Hepatic stellate cell (primary cell): ENCODE data around the gene SFTPD.
A peak's percentile ranks its signal among the peaks of the same experiment; 100 is the strongest.

Source experiments
- DNase-seq: peaks from one replicate; pipeline ENCODE4 v3.0.0; 2011; ENCODE audit warnings: low spot score

Gene SFTPD

DNA sequence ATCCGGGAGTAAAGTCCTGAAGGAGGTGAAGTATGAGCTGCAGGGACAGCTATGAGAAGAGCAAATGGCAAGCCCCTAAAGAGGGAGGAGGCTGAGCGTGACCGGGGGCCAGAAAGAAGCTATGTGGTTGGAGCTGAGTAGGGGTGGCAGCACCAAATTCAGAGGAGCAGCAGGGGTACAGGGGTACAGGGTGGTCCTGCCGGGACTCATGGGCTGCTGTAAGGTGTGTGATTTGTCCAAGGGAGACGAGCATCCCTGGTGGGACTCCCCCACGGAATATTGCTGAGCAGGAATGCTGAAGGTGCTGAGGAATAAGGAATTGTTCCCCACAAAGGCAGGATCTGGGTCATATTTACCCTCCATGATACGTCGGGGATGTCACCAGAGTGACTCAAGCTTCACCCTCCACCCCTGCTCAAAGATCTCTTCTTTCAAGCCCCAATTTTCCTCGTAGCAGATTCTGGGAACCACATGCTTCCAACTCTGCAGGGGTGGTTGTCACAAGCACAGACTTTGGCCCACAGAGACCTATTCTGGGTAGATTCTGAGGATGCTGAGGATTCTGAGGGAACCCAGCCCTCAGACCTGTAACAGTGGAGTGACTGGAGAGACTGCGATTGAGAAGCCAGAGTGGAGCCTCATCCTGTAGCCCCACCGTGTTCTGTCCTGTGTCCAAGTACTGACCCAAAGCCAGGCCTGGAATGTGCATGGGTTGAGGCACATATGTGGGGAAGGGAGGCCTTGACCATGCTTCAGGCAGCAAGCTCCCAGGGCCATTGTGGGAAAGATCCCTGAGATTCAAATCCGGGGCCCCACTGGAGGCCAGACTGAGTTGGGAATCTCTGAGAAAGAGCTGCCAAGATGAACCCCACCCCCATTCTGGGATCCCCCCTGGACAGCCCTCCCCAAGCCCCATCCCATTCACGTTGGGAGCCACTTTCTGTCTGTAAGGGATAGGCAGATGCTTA, 4.2 kb downstream of the SFTPD start:
- no peak for DNase-seq

- no peak for DNase-seq
Measured at GRCh38 chr10:79943871-79944270, 5.0 kb downstream of the SFTPD start.

- no peak for DNase-seq
Measured at GRCh38 chr10:79942261-79943185, 6.4 kb downstream of the SFTPD start.

DNA sequence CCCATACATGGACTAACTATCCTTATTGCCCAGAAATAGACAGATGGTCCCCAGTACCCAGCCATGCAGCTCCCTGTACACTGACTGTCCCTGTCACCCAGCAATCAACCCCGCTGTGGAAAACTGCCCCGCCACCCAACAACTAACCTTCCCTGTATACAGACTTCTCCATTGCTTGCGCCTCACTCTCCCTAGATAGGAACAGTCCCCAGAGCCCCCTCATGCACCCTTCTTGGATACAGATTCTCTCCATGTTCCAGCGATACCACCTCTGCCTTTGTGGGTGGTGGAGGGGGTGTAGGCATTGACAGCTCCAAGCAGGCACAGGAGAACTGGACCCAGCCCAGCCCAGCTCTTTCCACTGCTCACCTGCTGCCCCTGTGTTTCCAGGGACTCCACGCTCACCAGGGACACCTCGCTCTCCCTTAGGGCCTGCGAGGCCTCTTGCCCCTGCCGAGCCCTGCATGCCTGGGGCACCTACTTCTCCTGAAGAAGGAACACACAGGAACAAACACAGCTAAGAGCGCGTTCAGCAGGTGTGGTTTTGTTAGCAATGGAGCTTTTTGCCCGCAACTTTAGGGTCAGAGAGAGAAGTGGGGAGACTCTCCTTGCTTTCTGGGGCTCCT, 7.2 kb downstream of the SFTPD start:
- DNase-seq = no peak

DNA sequence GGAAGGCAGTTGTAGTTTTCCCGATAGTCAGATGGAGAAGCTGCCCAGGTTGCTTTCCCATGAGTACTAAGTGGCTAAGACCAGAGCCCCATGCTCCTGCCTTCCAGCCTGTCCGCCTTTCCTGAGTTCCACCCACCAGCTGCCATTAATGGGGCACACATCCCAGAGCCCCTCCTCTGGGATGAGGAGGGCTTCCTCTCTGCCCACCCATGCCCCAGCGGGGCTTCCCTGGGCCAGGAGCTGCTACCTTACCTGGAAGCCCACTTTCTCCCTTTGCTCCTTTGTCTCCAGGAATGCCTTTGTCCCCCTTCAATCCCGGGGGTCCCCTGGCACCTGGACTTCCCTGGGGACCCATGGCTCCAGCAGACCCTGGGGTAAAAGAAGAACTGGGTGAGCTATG, 7.8 kb downstream of the SFTPD start:
- no peak for DNase-seq

- no peak for DNase-seq
Measured at GRCh38 chr10:79940431-79940830, 8.5 kb downstream of the SFTPD start.

GRCh38 chr10:79939969-79940368, 8.9 kb downstream of the SFTPD start:
- DNase-seq = no peak

GRCh38 chr10:79938728-79939406, 10.0 kb downstream of the SFTPD start:
- DNase-seq = no peak

DNA sequence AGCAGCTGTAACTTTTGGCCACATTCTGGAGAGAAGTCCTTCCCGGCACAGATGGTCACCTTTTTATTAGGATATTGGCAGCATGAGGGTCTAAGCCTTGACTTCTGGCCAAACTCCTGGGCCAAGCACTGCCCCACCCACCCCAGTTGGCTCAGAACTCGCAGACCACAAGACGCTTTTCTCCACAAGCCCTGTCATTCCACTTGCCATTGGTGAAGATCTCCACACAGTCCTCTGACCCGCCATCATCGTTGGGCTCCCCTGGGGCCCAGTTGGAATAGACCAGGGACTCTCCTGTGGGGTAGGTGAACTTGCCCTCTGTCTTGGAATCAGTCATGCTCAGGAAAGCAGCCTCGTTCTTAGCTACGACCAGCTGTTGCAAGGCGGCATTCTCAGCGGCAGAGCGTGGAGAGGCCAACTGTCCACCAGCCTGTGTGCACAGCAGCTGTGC, 11.2 kb downstream of the SFTPD start:
- DNase-seq = no peak

DNA sequence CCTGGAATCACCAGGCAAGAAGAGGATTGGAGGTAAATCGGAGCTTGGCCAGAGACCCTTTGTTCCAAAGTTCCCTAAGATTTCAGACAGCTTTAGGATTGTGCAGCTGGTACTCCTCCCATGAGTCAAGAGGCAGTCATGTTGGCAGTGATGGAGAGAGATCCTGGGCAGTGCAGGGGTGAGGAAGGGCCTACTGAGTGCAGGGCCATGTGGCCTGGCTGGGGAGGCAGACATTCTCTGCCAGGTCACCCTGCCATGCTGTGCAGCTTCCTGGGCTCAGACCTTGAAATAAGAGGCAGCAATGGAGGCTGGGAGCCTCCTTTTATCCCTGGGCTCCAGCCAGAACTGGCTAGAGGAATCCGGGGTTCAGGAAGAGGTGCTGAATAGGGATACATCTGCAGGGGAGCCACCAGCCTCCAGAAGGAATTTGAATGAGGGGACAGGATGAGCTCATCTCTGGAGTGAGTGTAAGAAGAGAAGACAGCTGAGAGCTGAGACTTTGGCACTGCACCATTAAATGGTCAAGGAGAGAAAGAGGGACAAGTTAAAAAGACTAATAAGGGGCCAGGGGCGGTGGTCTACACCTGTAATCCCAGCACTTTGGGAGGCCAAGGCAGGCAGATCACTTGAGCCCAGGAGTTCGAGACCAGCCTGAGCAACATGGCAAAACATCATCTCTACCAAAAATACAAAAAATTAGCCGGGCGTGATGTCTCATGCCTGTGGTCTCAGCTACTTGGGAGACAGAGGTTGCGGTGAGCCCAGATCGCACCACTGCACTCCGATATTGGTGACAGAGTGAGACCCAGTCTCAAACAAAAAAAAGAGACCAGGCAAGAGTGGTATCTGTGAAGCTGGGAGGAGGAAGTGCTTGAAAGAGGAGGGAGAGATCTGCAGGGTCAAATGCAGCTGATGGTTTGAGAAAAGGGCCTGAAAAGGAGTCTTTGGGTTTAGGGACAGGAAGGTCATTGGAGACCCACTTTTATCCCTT, 12.0 kb downstream of the SFTPD start:
- DNase-seq = no peak

GRCh38 chr10:79933961-79934360, 14.9 kb downstream of the SFTPD start:
- no peak for DNase-seq

DNA sequence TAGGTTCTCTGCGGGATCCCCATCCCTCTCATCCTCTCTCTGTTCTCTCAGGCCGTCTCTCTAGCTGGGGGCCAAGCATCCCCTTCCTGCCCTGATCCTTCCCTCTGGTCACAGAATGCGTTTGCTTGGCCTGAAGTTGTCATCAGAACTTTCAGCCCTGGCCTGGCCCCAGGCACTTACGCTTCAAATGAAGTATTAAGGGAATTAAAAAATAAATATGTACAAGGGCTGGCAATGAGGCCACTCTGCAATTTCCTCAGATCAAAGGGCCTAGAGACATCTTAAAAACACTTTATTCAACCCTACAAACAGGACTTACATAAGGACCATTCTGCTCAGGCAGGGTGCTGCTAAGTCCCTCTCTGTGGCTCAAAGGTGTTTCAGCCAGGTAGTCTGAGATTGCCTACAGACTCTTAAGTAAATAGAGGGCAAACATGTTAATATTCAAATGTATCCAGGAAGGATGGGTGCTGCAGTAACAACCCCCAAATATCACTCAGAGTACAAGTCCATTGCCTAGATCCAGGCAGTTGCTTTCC, 16.0 kb downstream of the SFTPD start:
- no peak for DNase-seq

DNA sequence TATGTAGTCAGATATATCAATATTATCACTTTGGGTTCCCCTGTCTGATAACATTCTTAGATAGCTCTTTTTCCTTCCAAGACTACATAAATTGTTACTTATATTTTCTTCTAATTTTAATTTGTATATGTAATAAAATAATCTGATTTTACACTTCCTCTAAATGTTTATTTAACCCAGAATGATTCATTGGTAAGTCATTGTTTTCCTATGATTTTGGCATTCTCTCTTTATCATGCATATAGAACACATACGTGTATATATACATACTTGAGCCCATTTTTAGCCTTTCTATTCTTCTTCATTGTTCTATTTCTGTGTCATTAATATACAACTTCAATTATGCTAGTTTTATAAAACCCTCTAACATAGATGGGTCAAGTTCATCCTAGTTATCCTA, 16.6 kb downstream of the SFTPD start:
- DNase-seq = no peak

DNA sequence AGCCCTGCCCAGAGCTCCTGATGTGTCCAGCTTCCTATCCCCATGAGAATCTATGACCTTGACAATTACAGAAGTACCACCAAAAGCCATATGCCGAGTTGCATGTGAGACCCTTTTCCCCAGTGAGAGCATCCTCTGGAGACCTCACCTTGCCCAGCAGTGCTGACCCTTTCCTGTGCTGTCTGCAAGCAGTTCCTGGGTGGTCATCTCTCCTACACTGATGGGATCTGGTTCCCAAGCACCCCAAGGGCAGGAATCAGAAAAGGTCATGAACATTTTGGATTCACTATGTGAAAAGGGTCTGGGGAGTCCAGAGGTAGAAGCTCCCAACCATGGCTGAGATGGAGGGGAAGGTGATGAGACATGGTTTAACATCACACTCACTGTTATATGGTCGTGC, 18.2 kb downstream of the SFTPD start:
- DNase-seq = no peak

- DNase-seq = no peak
Measured at GRCh38 chr10:79930267-79930666, 18.6 kb downstream of the SFTPD start.

DNA sequence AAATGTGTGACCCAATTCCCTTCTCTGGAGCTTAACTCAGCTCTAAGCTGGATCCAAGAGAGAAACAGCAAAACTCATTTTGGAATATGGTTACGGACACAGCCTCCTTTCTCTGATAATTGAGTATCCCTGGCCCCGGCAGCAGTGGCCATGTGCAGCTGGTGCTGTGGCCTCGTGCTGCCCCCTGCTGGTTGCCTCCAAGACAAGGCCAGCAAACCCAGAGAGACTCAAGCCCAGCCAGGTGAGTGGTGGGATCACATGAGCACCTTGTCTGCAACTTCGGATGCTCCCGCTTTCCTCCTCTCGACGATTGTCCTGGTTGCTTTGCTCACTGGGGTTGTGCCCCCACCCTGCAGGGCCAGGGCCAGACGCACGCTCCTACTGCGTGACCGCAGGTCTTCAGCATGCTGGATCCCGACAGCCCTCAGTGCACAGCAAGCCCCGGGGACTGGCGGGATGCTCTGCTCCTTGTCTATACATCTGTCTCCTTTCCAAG, 19.4 kb downstream of the SFTPD start:
- peak; percentile 66 for DNase-seq

- DNase-seq = no peak
Measured at GRCh38 chr10:79928028-79928583, 20.8 kb downstream of the SFTPD start.

DNA sequence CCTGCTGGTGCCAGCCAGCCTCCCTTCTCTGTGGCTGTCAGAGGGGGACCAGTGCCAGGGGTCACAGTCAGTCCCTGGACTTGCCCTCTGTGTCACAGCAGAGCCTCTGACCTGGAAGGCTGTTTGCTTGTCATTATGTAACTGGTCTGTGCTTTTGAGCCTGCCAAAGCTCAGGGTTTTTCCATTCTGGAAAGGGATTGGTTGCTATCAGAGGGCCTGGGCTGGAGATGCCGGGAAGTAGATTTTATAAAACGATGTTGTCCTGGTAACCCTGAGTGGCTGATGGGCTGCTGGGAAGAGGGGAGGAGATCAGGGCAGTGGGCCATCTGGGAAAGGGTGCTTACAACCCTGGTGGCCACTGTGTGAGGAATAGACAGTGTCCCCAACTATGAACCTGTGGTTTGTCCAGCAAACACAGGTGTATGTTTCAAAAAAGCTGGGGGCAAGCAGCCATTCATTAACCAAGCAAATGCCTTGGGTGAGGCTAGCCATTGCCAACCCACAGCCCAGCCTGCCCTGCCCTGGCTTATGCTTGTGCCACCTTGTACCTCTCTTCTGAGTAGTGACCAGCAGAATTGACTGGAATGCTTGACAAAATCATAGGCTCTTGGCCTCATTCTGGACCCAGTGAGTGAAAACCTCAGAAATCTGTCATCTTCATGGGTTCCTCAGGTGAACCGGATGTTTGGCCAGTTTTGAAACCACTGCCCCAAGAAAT, 21.6 kb downstream of the SFTPD start:
- DNase-seq = no peak

- DNase-seq = no peak
Measured at GRCh38 chr10:79926037-79926436, 22.9 kb downstream of the SFTPD start.
